GM12878 (cell line): ENCODE measurements around the gene CMTM4. TPM values are rescaled to one million over a fixed set of nuclear protein-coding genes. Genes with fewer than 3 reads are reported as not detected.

Experiments used
- ATAC-seq: fragments of 200-7000 bp; cut with Tn5 transposase; 3 replicates; pipeline ENCODE4 v1.9.1; 2020; ENCODE audit warnings: mild to moderate bottlenecking, moderate library complexity
- BruUV-seq: library from RNA; stranded (reverse); fragments of 400-500 nt; replicated peaks from 2 replicates; lab custom pipeline; 2021; lab: Mats Ljungman, UMichigan
- CTCF ChIA-PET: fragments of 300-600 bp; sonication (Branson Sonifier 250); formaldehyde crosslinking; extraction: SDS; loops from one replicate; lab custom pipeline; 2021; ENCODE audit warnings: inconsistent platforms; lab: Yijun Ruan, JAX
- POLR2A ChIA-PET: fragments of 350-600 bp; formaldehyde crosslinking; extraction: SDS; loops from one replicate; lab custom pipeline; 2021; ENCODE audit warnings: inconsistent platforms; lab: Charles Lee
- RAD21 ChIA-PET: fragments of 300-600 bp; sonication (Branson Sonifier 250); formaldehyde crosslinking; loops from one replicate; lab custom pipeline; 2023; ENCODE audit warnings: antibody characterized with exemption; ENCODE audit not compliant: unreplicated experiment; lab: Charles Lee
- SMC1A ChIA-PET: fragments of 300-600 bp; sonication (Branson Sonifier 250); formaldehyde crosslinking; loops from one replicate; lab custom pipeline; 2023; ENCODE audit not compliant: unreplicated experiment, uncharacterized antibody; lab: Charles Lee
- DNase-seq: peaks from one replicate; pipeline ENCODE4 v3.0.0-alpha.2; 2011; ENCODE audit warnings: low read depth, low spot score
- FAIRE-seq: peaks from 3 replicates; lab custom pipeline; 2011; peaks lifted over from hg19 to GRCh38; lab: Jason Lieb, UNC
- H2AFZ ChIP-seq: 2 replicates; pipeline ENCODE4 v1.6.0; 2011; ENCODE audit warnings: low read depth, low read length, control low read depth; ENCODE audit not compliant: control insufficient read depth
- H3K27ac ChIP-seq: 2 replicates; pipeline ENCODE4 v1.5.1; 2011; ENCODE audit warnings: control low read depth; ENCODE audit not compliant: control insufficient read depth, insufficient read depth
- H3K27me3 ChIP-seq, 2 experiments: replicated peaks in 1 of 2; 2 replicates each; pipeline versions ENCODE4 v1.6.0 to v1.6.1; 2011; ENCODE audit warnings: low read length in 1 of 2; ENCODE audit not compliant: control insufficient read depth in 2 of 2, insufficient read depth in 2 of 2
- H3K36me3 ChIP-seq, 2 experiments: 2 replicates each; pipeline ENCODE4 v1.5.1; 2011; ENCODE audit warnings: low read length in 1 of 2; ENCODE audit not compliant: control insufficient read depth in 2 of 2, insufficient read depth in 2 of 2
- H3K4me1 ChIP-seq: 2 replicates; pipeline ENCODE4 v1.6.1; 2011; ENCODE audit warnings: mild to moderate bottlenecking, low read length, moderate library complexity, mixed read lengths; ENCODE audit not compliant: control insufficient read depth, insufficient read depth
- H3K4me2 ChIP-seq: 2 replicates; pipeline ENCODE4 v1.6.0; 2011; ENCODE audit warnings: control low read depth; ENCODE audit not compliant: control insufficient read depth, insufficient read depth
- H3K4me3 ChIP-seq: fragments of 200-600 bp; sonication (generic); 2 replicates; pipeline ENCODE4 v1.5.1; 2016
- H3K79me2 ChIP-seq: 2 replicates; pipeline ENCODE4 v1.6.0; 2011; ENCODE audit warnings: low read length; ENCODE audit not compliant: control insufficient read depth, insufficient read depth
- H3K9ac ChIP-seq: 2 replicates; pipeline ENCODE4 v1.8.0; 2011; ENCODE audit warnings: low read length, control low read depth, mixed read lengths; ENCODE audit not compliant: control insufficient read depth, insufficient read depth
- H3K9me3 ChIP-seq: replicated peaks from 3 replicates; pipeline ENCODE4 v1.5.1; 2011; ENCODE audit warnings: mild to moderate bottlenecking, low read length; ENCODE audit not compliant: control insufficient read depth, insufficient read depth
- H4K20me1 ChIP-seq: 2 replicates; pipeline ENCODE4 v1.6.0; 2011; ENCODE audit not compliant: control insufficient read depth, insufficient read depth
- BHLHE40 ChIP-seq, 2 experiments: fragments of 450-650 bp in 1 of 2; IDR thresholded peaks; 2 replicates each; pipeline ENCODE4 v1.6.1; 2011 to 2017; ENCODE audit warnings: low read depth in 2 of 2, borderline replicate concordance in 1 of 2, improper control_type of control experiment in 1 of 2, low read length in 1 of 2, mild to moderate bottlenecking in 1 of 2
- ETV6 ChIP-seq, 2 experiments: fragments of 450-650 bp in 1 of 2; IDR thresholded peaks in 1 of 2; conservative IDR thresholded peaks in 1 of 2; 2 replicates each; pipeline ENCODE4 v1.6.1; 2014; ENCODE audit warnings: antibody characterized with exemption in 1 of 2, borderline replicate concordance in 1 of 2, low read depth in 1 of 2, mild to moderate bottlenecking in 1 of 2, moderate library complexity in 1 of 2
- EZH2 ChIP-seq: IDR thresholded peaks from 2 replicates; pipeline ENCODE4 v1.6.1; 2012; ENCODE audit warnings: low read depth, mild to moderate bottlenecking, control low read depth, inconsistent platforms, low read length, borderline replicate concordance; ENCODE audit not compliant: control insufficient read depth
- HDAC2 ChIP-seq: fragments of 200-600 bp; sonication (generic); IDR thresholded peaks from 2 replicates; pipeline ENCODE4 v1.6.1; 2017
- IKZF2 ChIP-seq, 2 experiments: fragments of 450-650 bp; IDR thresholded peaks; 2 replicates each; pipeline ENCODE4 v1.6.1; 2017; ENCODE audit warnings: mild to moderate bottlenecking in 2 of 2, moderate library complexity in 2 of 2
- IRF4 ChIP-seq: IDR thresholded peaks from 2 replicates; pipeline ENCODE4 v1.6.1; 2011; ENCODE audit warnings: low read depth, low read length
- NFYA ChIP-seq: IDR thresholded peaks from 2 replicates; pipeline ENCODE4 v1.6.1; 2011; ENCODE audit warnings: low read depth, mild to moderate bottlenecking, low read length, improper control_type of control experiment, borderline replicate concordance
- PML ChIP-seq: IDR thresholded peaks from 2 replicates; pipeline ENCODE4 v1.6.1; 2012; ENCODE audit warnings: low read length, inconsistent platforms
- POLR2AphosphoS2 ChIP-seq: IDR thresholded peaks from 2 replicates; pipeline ENCODE4 v1.6.1; 2011; ENCODE audit warnings: low read depth, mild to moderate bottlenecking, low read length, improper control_type of control experiment, moderate library complexity
- WGBS: methylation state at CpG from one replicate; pipeline ENCODE4 v1.1.6; 2016; ENCODE audit warnings: low lambda C conversion rate; ENCODE audit not compliant: insufficient replicate concordance, insufficient coverage; ENCODE audit errors: missing lambda C conversion rate; 5-methylcytosine and 5-hydroxymethylcytosine counted together
- in situ Hi-C: fragments of 300-500 bp; cut with MboI; formaldehyde crosslinking; loops from 9 replicates; pipeline ENCODE4 v1.14.3; 2018; ENCODE audit warnings: mixed read lengths
- intact Hi-C: fragments of 100-400 bp; cut with micrococcal nuclease; formaldehyde crosslinking; loops from one replicate; pipeline ENCODE4 v1.14.2; 2022; ENCODE audit not compliant: unreplicated experiment
- polyA plus RNA-seq, 11 experiments: library from polyadenylated mRNA; depleted of rRNA in 4 of 11; unstranded in 6 of 11; stranded (reverse) in 5 of 11; fragments of >200 nt; fragmentation: Nextera tagmentation in 4 of 11; fragmentation: Illumina TruSeq in 1 of 11; extraction: Ambion mirVana in 4 of 11; extraction: Trizol in 1 of 11; gene quantifications; 1 replicate in 1 of 11; 2 replicates in 10 of 11; pipeline versions ENCODE4 v1.2.1 to v1.2.3, GENCODE V29; 2011 to 2016; ENCODE audit warnings: inconsistent platforms in 2 of 11, missing spikeins in 2 of 11, low read depth in 1 of 11
- total RNA-seq, 4 experiments: library from RNA; depleted of rRNA in 3 of 4; stranded (reverse); fragments of >200 nt in 3 of 4; fragmentation: Illumina TruSeq in 1 of 4; extraction: Trizol in 1 of 4; gene quantifications; 2 replicates each; pipeline versions ENCODE4 v1.2.1 to v1.2.3, GENCODE V29; 2013 to 2021
- TF ChIP-seq, protein P1 (sequence below): IDR thresholded peaks from 2 replicates; pipeline ENCODE4 v1.6.1; 2012; ENCODE audit warnings: low read depth, low read length, improper control_type of control experiment
- TF ChIP-seq, protein P2 (sequence below): fragments of 450-650 bp; IDR thresholded peaks from 2 replicates; pipeline ENCODE4 v1.6.1; 2017; ENCODE audit warnings: low read depth, mild to moderate bottlenecking, moderate library complexity

The CMTM4 gene
- total and polyA plus RNA-seq, 10 of the 15 experiments (the other 5 are each of a cell fraction or from before 2014, with no cell fraction given): 0.02 to 0.43 (median 0.15) TPM; not detected in 2

DNA sequence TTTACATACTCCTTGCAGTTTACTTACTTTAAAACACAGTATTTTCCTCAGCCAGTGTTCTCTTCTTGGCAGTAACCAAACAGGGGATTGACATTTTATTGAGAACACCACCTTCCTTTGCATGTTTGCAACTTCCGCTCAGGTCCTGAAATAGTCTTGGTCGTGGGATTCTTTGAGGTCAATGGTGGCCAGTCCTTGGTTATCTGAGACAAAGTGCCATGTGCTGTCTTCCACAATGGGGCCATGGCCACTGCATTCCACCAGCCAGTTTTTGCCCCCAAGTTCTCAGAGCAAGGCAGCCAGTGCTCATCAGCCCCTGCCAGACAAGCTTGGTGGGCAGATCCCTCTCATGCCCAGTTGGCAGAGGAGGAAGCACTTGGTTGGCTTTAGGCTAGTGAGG lies 22.9 kb downstream of the CMTM4 start:
- Histone ChIP-seq H4K20me1 (no peaks in the 10 kb centered on the region), H3K4me3 (no peak overlapping the region), H3K9me3 (no peaks in the 10 kb centered on the region), H3K9ac (no peak overlapping the region), H3K79me2 (no peaks in the 10 kb centered on the region), H3K4me2 (no peak overlapping the region), H3K27ac (no peak overlapping the region), H3K36me3 (no peaks in the 10 kb centered on the region), H2AFZ (no peak overlapping the region), H3K4me1 (no peaks in the 10 kb centered on the region)
- 22% methylated on average over 2 of the region's 2 CpGs for WGBS
- in situ Hi-C loops: no loop called here
- BruUV-seq: no TSS peak
- POLR2A ChIA-PET: no interaction called here
- CTCF ChIA-PET: interaction anchor here (1.2 kb wide), 1 partner anchor 23 kb away, joined by 4 read pairs; no protein-coding TSS in a partner anchor
- intact Hi-C loops: no loop called here
- no peak for DNase-seq
- RAD21 ChIA-PET: no interaction called here
- TF ChIP-seq EZH2: no peak
- TF ChIP-seq PML: no peak
- TF ChIP-seq IRF4: no peak
- TF ChIP-seq, protein P1, sequence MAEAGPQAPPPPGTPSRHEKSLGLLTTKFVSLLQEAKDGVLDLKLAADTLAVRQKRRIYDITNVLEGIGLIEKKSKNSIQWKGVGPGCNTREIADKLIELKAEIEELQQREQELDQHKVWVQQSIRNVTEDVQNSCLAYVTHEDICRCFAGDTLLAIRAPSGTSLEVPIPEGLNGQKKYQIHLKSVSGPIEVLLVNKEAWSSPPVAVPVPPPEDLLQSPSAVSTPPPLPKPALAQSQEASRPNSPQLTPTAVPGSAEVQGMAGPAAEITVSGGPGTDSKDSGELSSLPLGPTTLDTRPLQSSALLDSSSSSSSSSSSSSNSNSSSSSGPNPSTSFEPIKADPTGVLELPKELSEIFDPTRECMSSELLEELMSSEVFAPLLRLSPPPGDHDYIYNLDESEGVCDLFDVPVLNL: no peak
- TF ChIP-seq ETV6 (conservative IDR thresholded peaks at IDR 0.05 in 1 of 2, IDR thresholded peaks at IDR 0.05 in 1 of 2; ENCODE audit: borderline replicate concordance in 1 of 2, low read depth in 1 of 2): no peak
- no peak for TF ChIP-seq POLR2AphosphoS2
- no peak for TF ChIP-seq IKZF2 (IDR thresholded peaks at IDR 0.05)
- TF ChIP-seq HDAC2: no peak
- TF ChIP-seq, protein P2, sequence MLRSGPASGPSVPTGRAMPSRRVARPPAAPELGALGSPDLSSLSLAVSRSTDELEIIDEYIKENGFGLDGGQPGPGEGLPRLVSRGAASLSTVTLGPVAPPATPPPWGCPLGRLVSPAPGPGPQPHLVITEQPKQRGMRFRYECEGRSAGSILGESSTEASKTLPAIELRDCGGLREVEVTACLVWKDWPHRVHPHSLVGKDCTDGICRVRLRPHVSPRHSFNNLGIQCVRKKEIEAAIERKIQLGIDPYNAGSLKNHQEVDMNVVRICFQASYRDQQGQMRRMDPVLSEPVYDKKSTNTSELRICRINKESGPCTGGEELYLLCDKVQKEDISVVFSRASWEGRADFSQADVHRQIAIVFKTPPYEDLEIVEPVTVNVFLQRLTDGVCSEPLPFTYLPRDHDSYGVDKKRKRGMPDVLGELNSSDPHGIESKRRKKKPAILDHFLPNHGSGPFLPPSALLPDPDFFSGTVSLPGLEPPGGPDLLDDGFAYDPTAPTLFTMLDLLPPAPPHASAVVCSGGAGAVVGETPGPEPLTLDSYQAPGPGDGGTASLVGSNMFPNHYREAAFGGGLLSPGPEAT: no peak
- TF ChIP-seq NFYA: no peak
- TF ChIP-seq BHLHE40 (IDR thresholded peaks at IDR 0.05; ENCODE audit: borderline replicate concordance in 1 of 2, low read depth in 2 of 2, low read length in 1 of 2): no peak
- TF ChIP-seq, all 136 proteins: peak for 0
- ATAC-seq: no peak
- no peaks in the 10 kb centered on the region for H3K27me3 ChIP-seq
- SMC1A ChIA-PET: no interaction called here
- no peak for FAIRE-seq
